K562 (cell line): ENCODE data around the gene TXNRD1. TPM values are rescaled to one million over a fixed set of nuclear protein-coding genes. Genes with fewer than 3 reads are reported as not detected.

ENCODE experiments used
- ATAC-seq: fragments of 200-7000 bp; cut with Tn5 transposase; 3 replicates; pipeline ENCODE4 v1.9.1; 2020; ENCODE audit warnings: moderate library complexity
- BruUV-seq: library from RNA; stranded (reverse); fragments of 400-500 nt; replicated peaks from 2 replicates; lab custom pipeline; 2021; lab: Mats Ljungman, UMichigan
- CTCF ChIA-PET: fragments of 300-600 bp; formaldehyde crosslinking; extraction: SDS; loops from one replicate; lab custom pipeline; 2021; ENCODE audit warnings: low intra/inter-chr PET ratio; lab: Yijun Ruan, JAX
- POLR2A ChIA-PET: fragments of 300-600, 350-650 bp; sonication (Branson Sonifier 250); formaldehyde crosslinking; extraction: SDS; loops from one replicate; lab custom pipeline; 2021; ENCODE audit warnings: antibody characterized with exemption, inconsistent platforms; lab: Yijun Ruan, JAX
- DNase-seq, 4 experiments: peaks; one replicate each; pipeline versions ENCODE4 v3.0.0 to v3.0.0-alpha.2; 2011 to 2018; ENCODE audit warnings: low spot score in 3 of 4, mixed read lengths in 3 of 4; ENCODE audit errors: extremely low read depth in 1 of 4
- FAIRE-seq: peaks from 2 replicates; lab custom pipeline; 2011; peaks lifted over from hg19 to GRCh38; lab: Jason Lieb, UNC
- H2AFZ ChIP-seq: 2 replicates; pipeline ENCODE4 v1.6.0; 2011; ENCODE audit warnings: low read depth, low read length, control low read depth, inconsistent platforms
- H3K27ac ChIP-seq: fragments of 200-600 bp; 3 replicates; pipeline ENCODE4 v1.8.0; 2011; ENCODE audit warnings: low read depth, mild to moderate bottlenecking, control low read depth, inconsistent platforms, low read length, moderate library complexity, mixed read lengths; ENCODE audit errors: extremely low read depth
- H3K27me3 ChIP-seq, 2 experiments: fragments of 300-600 bp in 1 of 2; 2 replicates in 1 of 2; 3 replicates in 1 of 2; pipeline versions ENCODE4 v1.6.0 to v1.8.0; 2011; ENCODE audit warnings: inconsistent platforms in 2 of 2, low read length in 2 of 2, mild to moderate bottlenecking in 1 of 2, mixed read lengths in 1 of 2, moderate library complexity in 1 of 2; ENCODE audit not compliant: control insufficient read depth in 2 of 2, insufficient read depth in 2 of 2
- H3K36me3 ChIP-seq: fragments of 300-600 bp; 3 replicates; pipeline ENCODE4 v1.8.0; 2011; ENCODE audit warnings: mild to moderate bottlenecking, low read length, inconsistent platforms; ENCODE audit not compliant: control insufficient read depth, insufficient read depth
- H3K4me1 ChIP-seq, 2 experiments: fragments of 200-600 bp in 1 of 2; replicated peaks in 1 of 2; 2 replicates in 1 of 2; 3 replicates in 1 of 2; pipeline versions ENCODE4 v1.5.1 to v1.8.0; 2011; ENCODE audit warnings: inconsistent platforms in 2 of 2, low read length in 2 of 2, mild to moderate bottlenecking in 1 of 2, mixed read lengths in 1 of 2, moderate library complexity in 1 of 2; ENCODE audit not compliant: control insufficient read depth in 2 of 2, insufficient read depth in 2 of 2
- H3K4me2 ChIP-seq: 2 replicates; pipeline ENCODE4 v1.6.1; 2011; ENCODE audit warnings: low read length, control low read depth, inconsistent platforms, mixed read lengths; ENCODE audit not compliant: insufficient read depth
- H3K4me3 ChIP-seq: fragments of 200-600 bp; sonication (generic), shearing (Covaris generic); 2 replicates; pipeline ENCODE4 v1.5.1; 2016; ENCODE audit warnings: control low read depth, inconsistent platforms
- H3K79me2 ChIP-seq: fragments of 200-600 bp; 3 replicates; pipeline ENCODE4 v1.8.0; 2011; ENCODE audit warnings: low read length, inconsistent platforms; ENCODE audit not compliant: control insufficient read depth, insufficient read depth
- H3K9ac ChIP-seq, 2 experiments: 2 replicates each; pipeline versions ENCODE4 v1.6.0 to v1.6.1; 2011; ENCODE audit warnings: low read depth in 2 of 2, low read length in 2 of 2, control low read depth in 1 of 2, inconsistent platforms in 1 of 2, mild to moderate bottlenecking in 1 of 2, mixed read lengths in 1 of 2; ENCODE audit not compliant: insufficient read depth in 1 of 2
- H3K9me1 ChIP-seq: one replicate; pipeline ENCODE4 v1.6.0; 2011; ENCODE audit warnings: inconsistent platforms, mild to moderate bottlenecking, low read length, moderate library complexity; ENCODE audit not compliant: control insufficient read depth, insufficient read depth
- H3K9me3 ChIP-seq: replicated peaks from 2 replicates; pipeline ENCODE4 v1.5.1; 2011; ENCODE audit warnings: low read depth, low read length, inconsistent platforms; ENCODE audit not compliant: control insufficient read depth, insufficient read depth
- H4K20me1 ChIP-seq: replicated peaks from 2 replicates; pipeline ENCODE4 v1.6.1; 2011; ENCODE audit warnings: low read length, inconsistent platforms, mixed read lengths; ENCODE audit not compliant: control insufficient read depth, insufficient read depth
- BCL6 ChIP-seq: fragments of 250-450 bp; sonication (Bioruptor Pico); IDR thresholded peaks from 2 replicates; pipeline ENCODE4 v1.4.0; 2020
- HNRNPL ChIP-seq: fragments of 200-400 bp; formaldehyde crosslinking; IDR thresholded peaks from 2 replicates; pipeline ENCODE4 v1.6.1; 2017; ENCODE audit warnings: low read depth, mild to moderate bottlenecking, low read length
- MECOM ChIP-seq: fragments of 250-450 bp; sonication (Bioruptor Pico); IDR thresholded peaks from 2 replicates; pipeline ENCODE4 v1.8.0; 2022; ENCODE audit warnings: inconsistent platforms
- PHF21A ChIP-seq: fragments of 450-650 bp; IDR thresholded peaks from 2 replicates; pipeline ENCODE4 v1.6.1; 2017; ENCODE audit warnings: low read depth, borderline replicate concordance
- PRPF4 ChIP-seq: fragments of 200-400 bp; formaldehyde crosslinking; IDR thresholded peaks from one replicate; pipeline ENCODE4 v1.6.1; 2017; ENCODE audit warnings: low read length, low read depth, mild to moderate bottlenecking; ENCODE audit not compliant: insufficient read depth, poor library complexity, severe bottlenecking
- TAF1 ChIP-seq: IDR thresholded peaks from 2 replicates; pipeline ENCODE4 v1.6.1; 2011; ENCODE audit warnings: mild to moderate bottlenecking, low read length, moderate library complexity; ENCODE audit not compliant: insufficient read depth, control insufficient read depth, severe bottlenecking; ENCODE audit errors: extremely low read depth
- TCF7 ChIP-seq: sonication (generic); IDR thresholded peaks from 2 replicates; pipeline ENCODE4 v1.6.1; 2016; ENCODE audit warnings: antibody characterized with exemption, borderline replicate concordance
- ZNF444 ChIP-seq: fragments of 250-450 bp; sonication (Bioruptor Pico); IDR thresholded peaks from 2 replicates; pipeline ENCODE4 v1.4.0; 2020; ENCODE audit warnings: mild to moderate bottlenecking, moderate library complexity
- ZSCAN29 ChIP-seq: fragments of 450-650 bp; IDR thresholded peaks from 2 replicates; pipeline ENCODE4 v1.6.1; 2017
- WGBS: fragments of 100-300 bp; shearing (Covaris generic); methylation state at CpG from one replicate; pipeline ENCODE4 v1.1.6; 2016; ENCODE audit warnings: low coverage, mixed read lengths; ENCODE audit not compliant: insufficient coverage; ENCODE audit errors: missing lambda C conversion rate; 5-methylcytosine and 5-hydroxymethylcytosine counted together
- in situ Hi-C: fragments of 300-500 bp; cut with MboI; formaldehyde crosslinking; loops from 4 replicates; pipeline ENCODE4 v1.15.0; 2018; ENCODE audit warnings: inconsistent platforms, mixed read lengths
- intact Hi-C: fragments of 100-400 bp; cut with micrococcal nuclease; formaldehyde crosslinking; loops from 2 replicates; pipeline ENCODE4 v1.14.2; 2022
- polyA plus RNA-seq, 8 experiments: library from polyadenylated mRNA; depleted of rRNA in 4 of 8; stranded (reverse) in 5 of 8; unstranded in 3 of 8; fragments of >200 nt; fragmentation: Nextera tagmentation in 2 of 8; fragmentation: Illumina TruSeq in 1 of 8; extraction: Ambion mirVana in 2 of 8; extraction: Trizol in 1 of 8; gene quantifications; 2 replicates each; pipeline versions ENCODE4 v1.2.1 to v1.2.3, GENCODE V29; 2011 to 2014; ENCODE audit warnings: inconsistent platforms in 1 of 8, missing spikeins in 1 of 8
- total RNA-seq, 7 experiments: library from RNA; depleted of rRNA in 6 of 7; stranded (reverse); fragments of >200 nt in 6 of 7; fragmentation: Illumina TruSeq in 2 of 7; extraction: Trizol in 2 of 7; gene quantifications; 2 replicates each; pipeline versions ENCODE4 v1.2.1 to v1.2.3, GENCODE V29; 2011 to 2021; ENCODE audit warnings: low replicate concordance in 1 of 7
- TF ChIP-seq, protein P1 (sequence below): fragments of 450-650 bp; IDR thresholded peaks from 2 replicates; pipeline ENCODE4 v1.6.1; 2017; ENCODE audit warnings: mild to moderate bottlenecking, moderate library complexity
- TF ChIP-seq, protein P2 (sequence below): conservative IDR thresholded peaks from 2 replicates; pipeline ENCODE4 v1.6.1; 2011; ENCODE audit warnings: low read depth, mild to moderate bottlenecking, low read length; ENCODE audit not compliant: control insufficient read depth
- TF ChIP-seq, protein P3 (sequence below): fragments of 250-450 bp; sonication (Bioruptor Pico); IDR thresholded peaks from 2 replicates; pipeline ENCODE4 v1.4.0; 2020
- TF ChIP-seq, protein P4 (sequence below): fragments of 250-450 bp; sonication (Bioruptor Pico); IDR thresholded peaks from 2 replicates; pipeline ENCODE4 v1.8.0; 2021; ENCODE audit warnings: moderate library complexity, mild to moderate bottlenecking, inconsistent platforms
- TF ChIP-seq, protein P5 (sequence below): sonication (generic); formaldehyde crosslinking; IDR thresholded peaks from 2 replicates; pipeline ENCODE4 v1.8.0; 2022; ENCODE audit warnings: mild to moderate bottlenecking, missing genetic modification reagents, borderline replicate concordance
- TF ChIP-seq, protein P6 (sequence below): fragments of 450-650 bp; IDR thresholded peaks from 2 replicates; pipeline ENCODE4 v1.6.1; 2014; ENCODE audit warnings: low read depth, mild to moderate bottlenecking, moderate library complexity, borderline replicate concordance

TXNRD1 gene
- total and polyA plus RNA-seq, 9 of the 15 experiments (the other 6 are each of a cell fraction or from before 2014, with no cell fraction given), result 107 to 189 (median 146) TPM

DNA sequence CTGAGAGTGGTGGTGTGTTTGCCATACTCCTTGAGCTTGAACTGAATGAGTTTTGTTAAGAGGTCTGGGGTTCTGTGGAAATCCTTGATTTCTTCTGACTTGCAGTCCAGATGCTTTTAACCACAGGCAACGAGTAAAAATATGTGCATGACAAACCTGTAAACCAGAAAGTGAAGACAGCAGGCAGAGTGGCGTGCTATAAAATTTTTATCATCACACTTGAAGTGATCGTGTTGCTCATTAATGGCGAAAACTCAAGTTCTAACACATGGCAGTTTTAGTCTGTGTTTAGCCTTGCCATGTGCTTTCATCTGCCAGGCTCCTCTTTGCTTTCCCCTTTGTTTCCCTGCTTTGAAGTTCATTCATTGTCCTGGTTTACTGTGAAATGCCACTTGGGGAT is 28.0 kb downstream of the TXNRD1 start:
- CTCF ChIA-PET, result no interaction called here
- no peak for FAIRE-seq
- TF ChIP-seq HNRNPL (no peak), PRPF4 (no peak), TCF7 (no peak), PHF21A (no peak), BCL6 (CRISPR knock-in tag) (no peak), ZSCAN29 (no peak), MECOM (CRISPR knock-in tag) (no peak), TAF1 (no peak), ZNF444 (CRISPR knock-in tag) (no peak)
- TF ChIP-seq, protein P1, sequence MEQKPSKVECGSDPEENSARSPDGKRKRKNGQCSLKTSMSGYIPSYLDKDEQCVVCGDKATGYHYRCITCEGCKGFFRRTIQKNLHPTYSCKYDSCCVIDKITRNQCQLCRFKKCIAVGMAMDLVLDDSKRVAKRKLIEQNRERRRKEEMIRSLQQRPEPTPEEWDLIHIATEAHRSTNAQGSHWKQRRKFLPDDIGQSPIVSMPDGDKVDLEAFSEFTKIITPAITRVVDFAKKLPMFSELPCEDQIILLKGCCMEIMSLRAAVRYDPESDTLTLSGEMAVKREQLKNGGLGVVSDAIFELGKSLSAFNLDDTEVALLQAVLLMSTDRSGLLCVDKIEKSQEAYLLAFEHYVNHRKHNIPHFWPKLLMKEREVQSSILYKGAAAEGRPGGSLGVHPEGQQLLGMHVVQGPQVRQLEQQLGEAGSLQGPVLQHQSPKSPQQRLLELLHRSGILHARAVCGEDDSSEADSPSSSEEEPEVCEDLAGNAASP, result no peak
- TF ChIP-seq, protein P2, sequence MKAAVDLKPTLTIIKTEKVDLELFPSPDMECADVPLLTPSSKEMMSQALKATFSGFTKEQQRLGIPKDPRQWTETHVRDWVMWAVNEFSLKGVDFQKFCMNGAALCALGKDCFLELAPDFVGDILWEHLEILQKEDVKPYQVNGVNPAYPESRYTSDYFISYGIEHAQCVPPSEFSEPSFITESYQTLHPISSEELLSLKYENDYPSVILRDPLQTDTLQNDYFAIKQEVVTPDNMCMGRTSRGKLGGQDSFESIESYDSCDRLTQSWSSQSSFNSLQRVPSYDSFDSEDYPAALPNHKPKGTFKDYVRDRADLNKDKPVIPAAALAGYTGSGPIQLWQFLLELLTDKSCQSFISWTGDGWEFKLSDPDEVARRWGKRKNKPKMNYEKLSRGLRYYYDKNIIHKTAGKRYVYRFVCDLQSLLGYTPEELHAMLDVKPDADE, result no peak
- TF ChIP-seq, protein P3, sequence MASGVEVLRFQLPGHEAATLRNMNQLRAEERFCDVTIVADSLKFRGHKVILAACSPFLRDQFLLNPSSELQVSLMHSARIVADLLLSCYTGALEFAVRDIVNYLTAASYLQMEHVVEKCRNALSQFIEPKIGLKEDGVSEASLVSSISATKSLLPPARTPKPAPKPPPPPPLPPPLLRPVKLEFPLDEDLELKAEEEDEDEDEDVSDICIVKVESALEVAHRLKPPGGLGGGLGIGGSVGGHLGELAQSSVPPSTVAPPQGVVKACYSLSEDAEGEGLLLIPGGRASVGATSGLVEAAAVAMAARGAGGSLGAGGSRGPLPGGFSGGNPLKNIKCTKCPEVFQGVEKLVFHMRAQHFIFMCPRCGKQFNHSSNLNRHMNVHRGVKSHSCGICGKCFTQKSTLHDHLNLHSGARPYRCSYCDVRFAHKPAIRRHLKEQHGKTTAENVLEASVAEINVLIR (CRISPR knock-in tag), result no peak
- TF ChIP-seq, protein P4, sequence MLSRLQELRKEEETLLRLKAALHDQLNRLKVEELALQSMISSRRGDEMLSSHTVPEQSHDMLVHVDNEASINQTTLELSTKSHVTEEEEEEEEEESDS (CRISPR knock-in tag), result no peak
- TF ChIP-seq, protein P5, sequence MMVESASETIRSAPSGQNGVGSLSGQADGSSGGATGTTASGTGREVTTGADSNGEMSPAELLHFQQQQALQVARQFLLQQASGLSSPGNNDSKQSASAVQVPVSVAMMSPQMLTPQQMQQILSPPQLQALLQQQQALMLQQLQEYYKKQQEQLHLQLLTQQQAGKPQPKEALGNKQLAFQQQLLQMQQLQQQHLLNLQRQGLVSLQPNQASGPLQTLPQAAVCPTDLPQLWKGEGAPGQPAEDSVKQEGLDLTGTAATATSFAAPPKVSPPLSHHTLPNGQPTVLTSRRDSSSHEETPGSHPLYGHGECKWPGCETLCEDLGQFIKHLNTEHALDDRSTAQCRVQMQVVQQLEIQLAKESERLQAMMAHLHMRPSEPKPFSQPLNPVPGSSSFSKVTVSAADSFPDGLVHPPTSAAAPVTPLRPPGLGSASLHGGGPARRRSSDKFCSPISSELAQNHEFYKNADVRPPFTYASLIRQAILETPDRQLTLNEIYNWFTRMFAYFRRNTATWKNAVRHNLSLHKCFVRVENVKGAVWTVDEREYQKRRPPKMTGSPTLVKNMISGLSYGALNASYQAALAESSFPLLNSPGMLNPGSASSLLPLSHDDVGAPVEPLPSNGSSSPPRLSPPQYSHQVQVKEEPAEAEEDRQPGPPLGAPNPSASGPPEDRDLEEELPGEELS (CRISPR knock-in tag), result no peak
- TF ChIP-seq, protein P6, sequence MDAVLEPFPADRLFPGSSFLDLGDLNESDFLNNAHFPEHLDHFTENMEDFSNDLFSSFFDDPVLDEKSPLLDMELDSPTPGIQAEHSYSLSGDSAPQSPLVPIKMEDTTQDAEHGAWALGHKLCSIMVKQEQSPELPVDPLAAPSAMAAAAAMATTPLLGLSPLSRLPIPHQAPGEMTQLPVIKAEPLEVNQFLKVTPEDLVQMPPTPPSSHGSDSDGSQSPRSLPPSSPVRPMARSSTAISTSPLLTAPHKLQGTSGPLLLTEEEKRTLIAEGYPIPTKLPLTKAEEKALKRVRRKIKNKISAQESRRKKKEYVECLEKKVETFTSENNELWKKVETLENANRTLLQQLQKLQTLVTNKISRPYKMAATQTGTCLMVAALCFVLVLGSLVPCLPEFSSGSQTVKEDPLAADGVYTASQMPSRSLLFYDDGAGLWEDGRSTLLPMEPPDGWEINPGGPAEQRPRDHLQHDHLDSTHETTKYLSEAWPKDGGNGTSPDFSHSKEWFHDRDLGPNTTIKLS, result no peak

More for the DNA sequence above, 28.0 kb downstream of the TXNRD1 start:
- in situ Hi-C loops (no loop called here), intact Hi-C loops (no loop called here)
- 24% methylated on average over 4 of the region's 4 CpGs for WGBS
- Histone ChIP-seq H3K9me3 (no peaks in the 10 kb centered on the region), H3K36me3 (no peaks in the 10 kb centered on the region), H3K4me2 (no peak overlapping the region), H3K27me3 (no peaks in the 10 kb centered on the region), H3K79me2 (no peaks in the 10 kb centered on the region), H4K20me1 (no peaks in the 10 kb centered on the region), H3K4me1 (peaks cover 0 to 3% of the 10 kb centered on the region in 2 experiments; a peak in 1 of 5 replicates), H3K4me3 (no peak overlapping the region), H2AFZ (peak overlapping the region; percentile 30), H3K9ac (no peak overlapping the region), H3K27ac (no peak overlapping the region), H3K9me1 (no peaks in the 10 kb centered on the region)
- DNase-seq, result no peak
- POLR2A ChIA-PET, result interaction anchor here (0.7 to 3.9 kb wide), 2 partner anchors 45 to 1850 kb away, joined by 4 to 28 read pairs; no protein-coding TSS in a partner anchor
- no TSS peak for BruUV-seq
- ATAC-seq, result no peak
